GM12872 (cell line): ENCODE measurements around the gene LAYN.
A peak's percentile ranks its signal among the peaks of the same experiment; 100 is the strongest.

Source experiments
- CTCF ChIP-seq: IDR thresholded peaks from 3 replicates; pipeline ENCODE4 v1.5.1; 2011; ENCODE audit warnings: low read depth, mild to moderate bottlenecking, low read length, moderate library complexity; ENCODE audit not compliant: insufficient read depth

Gene LAYN

GRCh38 chr11:111586388-111586831 is 45.9 kb downstream of the LAYN start:
- TF ChIP-seq CTCF: peak; percentile 61; the same call in 2 of the 3 replicates

GRCh38 chr11:111589114-111589513 is 48.6 kb downstream of the LAYN start:
- no peak for TF ChIP-seq CTCF

- TF ChIP-seq CTCF: no peak
Measured at GRCh38 chr11:111589886-111590499, 49.5 kb downstream of the LAYN start.

GRCh38 chr11:111591187-111591960 is 50.9 kb downstream of the LAYN start:
- TF ChIP-seq CTCF: no peak

GRCh38 chr11:111592491-111592890 is 52.0 kb downstream of the LAYN start:
- TF ChIP-seq CTCF: no peak

- no peak for TF ChIP-seq CTCF
Measured at GRCh38 chr11:111596319-111596718, 55.8 kb downstream of the LAYN start.

- no peak for TF ChIP-seq CTCF
Measured at GRCh38 chr11:111598148-111598547, 57.6 kb downstream of the LAYN start.
